Parathyroid adenoma (tissue), 2 donors: ENCODE results near the gene FUNDC1.
"Not testable (repeated sequence)": the region's sequence is repeated elsewhere in the genome, so short reads cannot be mapped to it uniquely, and the experiment has no call there.

Experiments
- H2AFZ ChIP-seq: fragments of 300-600 bp; sonication (generic); one replicate; pipeline ENCODE4 v1.7.0; 2017; ENCODE audit warnings: antibody characterized with exemption, mild to moderate bottlenecking
- H3K27ac ChIP-seq: fragments of 300-600 bp; sonication (generic); one replicate; pipeline ENCODE4 v1.7.0; 2017
- H3K27me3 ChIP-seq: fragments of 300-600 bp; sonication (generic); one replicate; pipeline ENCODE4 v1.7.0; 2017; ENCODE audit warnings: low read length; ENCODE audit not compliant: control insufficient read depth, insufficient read depth
- H3K36me3 ChIP-seq: fragments of 300-600 bp; sonication (generic); one replicate; pipeline ENCODE4 v1.7.0; 2017; ENCODE audit warnings: low read length; ENCODE audit not compliant: control insufficient read depth, insufficient read depth
- H3K4me1 ChIP-seq: fragments of 300-600 bp; sonication (generic); one replicate; pipeline ENCODE4 v1.7.0; 2017; ENCODE audit warnings: control low read depth
- H3K4me2 ChIP-seq: fragments of 300-600 bp; sonication (generic); one replicate; pipeline ENCODE4 v1.7.0; 2017; ENCODE audit warnings: low read length
- H3K4me3 ChIP-seq: fragments of 300-600 bp; sonication (generic); one replicate; pipeline ENCODE4 v1.7.0; 2017; ENCODE audit warnings: low read depth, low read length
- H3K79me2 ChIP-seq: fragments of 300-600 bp; sonication (generic); one replicate; pipeline ENCODE4 v1.7.0; 2017; ENCODE audit warnings: control low read depth
- H3K9ac ChIP-seq: fragments of 300-600 bp; sonication (generic); one replicate; pipeline ENCODE4 v1.7.0; 2017; ENCODE audit warnings: mild to moderate bottlenecking
- H3K9me3 ChIP-seq: fragments of 300-600 bp; sonication (generic); one replicate; pipeline ENCODE4 v1.7.0; 2017; ENCODE audit warnings: low read length; ENCODE audit not compliant: control insufficient read depth
- TF ChIP-seq, protein P1 (sequence below): fragments of 300-600 bp; sonication (generic); IDR thresholded peaks from one replicate; pipeline ENCODE4 v1.7.0; 2017; ENCODE audit warnings: antibody characterized with exemption, mild to moderate bottlenecking
- donor health status: primary hyperparathyroidism.

Gene FUNDC1

DNA sequence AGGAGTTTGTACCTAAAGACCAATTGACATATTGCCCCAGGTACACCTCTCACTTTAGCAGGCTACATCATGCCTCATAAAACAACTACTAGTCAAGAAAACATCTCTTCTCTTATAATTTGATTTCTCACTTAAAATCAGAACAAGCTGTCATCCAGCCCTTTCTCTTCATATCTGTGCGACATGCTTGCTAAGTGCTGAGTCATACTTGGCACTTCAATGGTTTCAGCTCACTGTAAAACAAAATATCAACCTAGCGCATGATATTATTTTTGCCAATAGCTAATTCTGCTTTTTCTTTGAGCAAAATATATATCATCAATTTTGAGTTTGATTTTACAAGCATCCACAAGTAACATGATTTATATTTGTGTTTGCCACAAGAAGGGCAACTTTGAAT is 27.9 kb upstream of the FUNDC1 start:
- no peak overlapping the region for H3K9ac ChIP-seq

DNA sequence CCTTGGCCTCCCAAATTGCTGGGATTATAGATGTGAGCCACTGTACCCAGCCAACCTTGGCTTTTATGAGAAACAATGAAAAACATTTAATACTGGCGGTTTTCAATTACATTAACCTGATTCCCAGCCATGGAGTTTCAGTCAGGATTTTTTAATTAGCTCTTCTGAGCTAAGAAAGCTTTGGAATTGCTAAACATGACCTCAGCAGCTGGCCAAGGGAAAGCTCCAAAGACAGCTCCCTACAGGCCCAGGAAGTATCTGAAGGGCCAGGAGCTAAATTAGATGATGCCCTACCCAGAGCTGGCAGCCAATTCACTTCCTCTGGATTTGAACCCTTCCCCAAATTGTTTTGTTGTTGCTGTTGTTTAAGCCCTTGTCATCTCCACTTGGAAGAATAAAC is 26.5 kb upstream of the FUNDC1 start:
- Histone ChIP-seq H3K9me3 (no peaks in the 10 kb centered on the region), H3K9ac (no peak overlapping the region), H3K27me3 (no peaks in the 10 kb centered on the region), H3K4me1 (no peaks in the 10 kb centered on the region), H3K4me3 (no peak overlapping the region), H2AFZ (no peak overlapping the region), H3K4me2 (no peak overlapping the region), H3K79me2 (no peaks in the 10 kb centered on the region), H3K36me3 (no peaks in the 10 kb centered on the region), H3K27ac (no peak overlapping the region)
- TF ChIP-seq, protein P1, sequence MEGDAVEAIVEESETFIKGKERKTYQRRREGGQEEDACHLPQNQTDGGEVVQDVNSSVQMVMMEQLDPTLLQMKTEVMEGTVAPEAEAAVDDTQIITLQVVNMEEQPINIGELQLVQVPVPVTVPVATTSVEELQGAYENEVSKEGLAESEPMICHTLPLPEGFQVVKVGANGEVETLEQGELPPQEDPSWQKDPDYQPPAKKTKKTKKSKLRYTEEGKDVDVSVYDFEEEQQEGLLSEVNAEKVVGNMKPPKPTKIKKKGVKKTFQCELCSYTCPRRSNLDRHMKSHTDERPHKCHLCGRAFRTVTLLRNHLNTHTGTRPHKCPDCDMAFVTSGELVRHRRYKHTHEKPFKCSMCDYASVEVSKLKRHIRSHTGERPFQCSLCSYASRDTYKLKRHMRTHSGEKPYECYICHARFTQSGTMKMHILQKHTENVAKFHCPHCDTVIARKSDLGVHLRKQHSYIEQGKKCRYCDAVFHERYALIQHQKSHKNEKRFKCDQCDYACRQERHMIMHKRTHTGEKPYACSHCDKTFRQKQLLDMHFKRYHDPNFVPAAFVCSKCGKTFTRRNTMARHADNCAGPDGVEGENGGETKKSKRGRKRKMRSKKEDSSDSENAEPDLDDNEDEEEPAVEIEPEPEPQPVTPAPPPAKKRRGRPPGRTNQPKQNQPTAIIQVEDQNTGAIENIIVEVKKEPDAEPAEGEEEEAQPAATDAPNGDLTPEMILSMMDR = no peak

More for the DNA sequence above, 27.9 kb upstream of the FUNDC1 start:
- Histone ChIP-seq H3K4me3 (no peak overlapping the region), H3K79me2 (no peaks in the 10 kb centered on the region), H3K4me2 (no peak overlapping the region), H2AFZ (no peak overlapping the region), H3K9me3 (no peaks in the 10 kb centered on the region), H3K4me1 (no peaks in the 10 kb centered on the region), H3K36me3 (no peaks in the 10 kb centered on the region), H3K27ac (no peak overlapping the region), H3K27me3 (no peaks in the 10 kb centered on the region)
- TF ChIP-seq, protein P1 = no peak

DNA sequence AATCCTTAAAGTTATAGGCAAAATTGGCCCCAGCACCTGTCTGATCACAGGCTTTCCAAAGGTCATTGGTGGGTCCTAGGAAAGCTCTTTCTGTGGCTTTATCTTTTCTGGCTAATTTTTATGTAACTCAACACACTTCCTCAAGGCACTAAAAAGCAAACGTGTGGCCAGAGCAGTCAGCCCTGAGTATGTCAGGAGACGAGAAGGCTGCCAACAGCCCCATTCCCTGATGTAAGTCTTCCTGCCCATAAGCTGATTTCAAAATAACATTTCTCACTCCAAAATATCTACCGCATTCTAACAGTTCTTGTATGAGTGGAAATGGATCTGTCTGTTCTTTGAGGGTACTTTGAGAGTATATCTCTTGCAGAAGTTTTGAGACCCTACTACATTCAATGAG is 25.5 kb upstream of the FUNDC1 start:
- Histone ChIP-seq H3K9me3 (no peaks in the 10 kb centered on the region), H3K36me3 (no peaks in the 10 kb centered on the region), H2AFZ (no peak overlapping the region), H3K79me2 (no peaks in the 10 kb centered on the region), H3K4me3 (no peak overlapping the region), H3K9ac (no peak overlapping the region), H3K4me2 (no peak overlapping the region), H3K27ac (no peak overlapping the region), H3K4me1 (no peaks in the 10 kb centered on the region), H3K27me3 (no peaks in the 10 kb centered on the region)
- TF ChIP-seq, protein P1 = no peak

DNA sequence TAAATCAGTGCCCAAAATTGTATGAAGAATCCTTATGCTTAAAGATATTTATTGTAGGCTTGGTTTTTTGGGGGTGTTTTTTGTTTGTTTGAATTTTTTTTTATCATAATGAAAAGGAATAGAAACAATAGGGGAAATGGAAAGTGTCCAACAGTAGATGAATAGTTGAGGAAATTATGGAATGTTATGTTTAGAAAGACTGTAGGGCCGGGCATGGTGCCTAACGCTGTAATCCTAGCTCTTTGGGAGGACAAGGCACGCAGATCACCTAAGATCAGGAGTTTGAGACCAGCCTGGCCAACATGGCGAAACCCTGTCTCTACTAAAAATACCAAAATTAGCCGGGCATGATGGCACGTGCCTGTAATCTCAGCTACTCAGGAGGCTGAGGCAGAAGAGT is 19.2 kb upstream of the FUNDC1 start:
- H3K4me1 ChIP-seq, H3K9me3 ChIP-seq, H3K79me2 ChIP-seq, H3K27me3 ChIP-seq, H3K27ac ChIP-seq, H3K36me3 ChIP-seq, H3K9ac ChIP-seq, H3K4me3 ChIP-seq, H2AFZ ChIP-seq, H3K4me2 ChIP-seq: not testable (repeated sequence)

DNA sequence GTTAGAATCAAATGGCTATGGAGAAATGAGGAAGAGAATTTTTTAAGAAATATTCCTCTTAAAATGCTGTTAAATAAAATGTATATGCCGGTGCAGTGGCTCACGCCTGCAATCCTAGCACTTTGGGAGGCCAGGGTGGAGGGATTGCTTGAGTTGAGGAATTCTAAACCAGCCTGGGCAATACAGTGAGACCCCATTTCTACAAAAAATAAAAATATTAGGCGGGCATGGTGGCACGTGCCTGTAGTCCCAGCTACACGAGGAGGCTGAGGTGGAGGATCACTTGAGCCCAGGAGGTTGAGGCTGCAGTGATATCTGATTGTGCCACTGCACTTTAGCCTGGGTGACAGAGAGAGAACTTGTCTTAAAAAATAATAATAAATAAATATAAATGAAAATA is 7.9 kb upstream of the FUNDC1 start:
- Histone ChIP-seq H3K27ac (no peak overlapping the region), H3K9ac (no peak overlapping the region), H3K27me3 (no peaks in the 10 kb centered on the region), H2AFZ (no peak overlapping the region), H3K4me3 (no peak overlapping the region), H3K9me3 (no peaks in the 10 kb centered on the region), H3K36me3 (no peaks in the 10 kb centered on the region), H3K79me2 (no peaks in the 10 kb centered on the region), H3K4me2 (no peak overlapping the region), H3K4me1 (no peaks in the 10 kb centered on the region)
- TF ChIP-seq, protein P1 = no peak

DNA sequence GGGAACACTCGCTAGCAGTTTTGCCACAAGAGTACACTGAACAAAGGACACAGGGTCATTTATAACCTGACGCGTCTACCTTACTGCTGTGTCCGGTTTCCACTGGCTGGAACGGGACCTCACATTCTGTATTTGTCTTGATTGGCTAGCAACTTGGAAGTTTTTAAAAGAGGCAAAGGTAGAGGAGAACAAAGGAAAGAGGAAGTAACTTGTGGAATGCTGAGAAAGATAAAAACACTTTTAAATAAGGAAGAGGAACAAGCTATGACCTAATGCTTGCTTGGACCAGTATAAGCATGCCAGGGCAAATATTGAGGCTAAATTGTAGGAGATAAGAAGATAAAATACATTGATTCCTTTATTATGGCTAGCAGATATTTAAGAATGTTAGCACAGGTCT is 2.8 kb upstream of the FUNDC1 start:
- H3K27ac ChIP-seq, H2AFZ ChIP-seq: not testable (repeated sequence)

More for the DNA sequence above, 2.8 kb upstream of the FUNDC1 start:
- not testable (repeated sequence) for H3K4me1 ChIP-seq, H3K79me2 ChIP-seq, H3K9ac ChIP-seq, H3K9me3 ChIP-seq, H3K4me2 ChIP-seq, H3K36me3 ChIP-seq, H3K4me3 ChIP-seq, H3K27me3 ChIP-seq
